ENCODE results near the gene POLR1H.

POLR1H gene

DNA sequence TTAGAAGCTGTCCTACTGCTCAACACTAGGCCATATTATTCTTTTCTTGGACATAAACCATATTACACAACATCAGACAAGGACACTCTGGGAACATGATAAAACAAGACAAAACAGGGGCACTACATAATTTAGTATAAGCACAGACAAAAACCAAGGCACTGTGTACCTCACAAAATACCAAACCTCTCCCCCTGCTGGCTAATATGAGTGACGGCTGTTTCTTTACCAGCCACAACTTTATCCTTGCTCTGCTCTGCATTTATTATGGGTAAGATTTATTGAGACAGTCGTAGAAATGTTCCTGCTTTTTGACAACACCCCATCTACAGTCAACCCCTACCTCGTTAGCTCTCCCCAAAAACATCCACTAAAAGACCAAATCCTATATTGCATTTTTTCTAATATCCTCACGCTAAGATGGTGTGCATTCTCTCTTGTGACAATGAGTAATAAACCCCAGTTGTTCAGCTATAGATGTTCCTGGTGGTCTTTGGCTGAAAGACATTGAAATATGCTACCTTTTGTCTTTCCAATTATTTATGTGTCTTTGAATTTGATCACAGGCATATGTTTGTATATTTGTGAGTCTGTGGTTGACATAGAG lies 23.8 kb upstream of the POLR1H start:
- Histone ChIP-seq H3K9me3 (ENCODE audit: insufficient read depth, low read length) (no peaks in the 10 kb centered on the region), H3K27me3 (ENCODE audit: low read length) (no peaks in the 10 kb centered on the region), H3K79me2 (ENCODE audit: insufficient read depth, low read length) (no peaks in the 10 kb centered on the region), H2AFZ (ENCODE audit: low read depth, low read length, severe bottlenecking) (no peak overlapping the region), H3K36me3 (ENCODE audit: low read length) (no peaks in the 10 kb centered on the region; the same call in 1 of the 2 replicates), H3F3A (ENCODE audit: insufficient read depth) (no peaks in the 10 kb centered on the region), H3K27ac (ENCODE audit: low read depth, low read length) (no peak overlapping the region), H3K9ac (ENCODE audit: low read length) (no peak overlapping the region), H3K4me3 (ENCODE audit: insufficient read depth, low read length, poor library complexity, severe bottlenecking) (no peak overlapping the region), H4K20me1 (ENCODE audit: low read depth, low read length) (no peaks in the 10 kb centered on the region), H3K4me2 (ENCODE audit: low read depth, low read length, poor library complexity, severe bottlenecking) (no peak overlapping the region), H3K9me2 (replicated peaks; ENCODE audit: insufficient read depth, low read length) (no peaks in the 10 kb centered on the region)
- TF ChIP-seq EZH2phosphoT487 (conservative IDR thresholded peaks at IDR 0.05; ENCODE audit: low read length) (no peak), CTCF (IDR thresholded peaks at IDR 0.05; ENCODE audit: insufficient read depth, low read length, poor library complexity, severe bottlenecking) (peak; percentile 66)

- Histone ChIP-seq H3K27ac (ENCODE audit: low read depth, low read length) (no peak overlapping the region), H3K4me2 (ENCODE audit: low read depth, low read length, poor library complexity, severe bottlenecking) (no peak overlapping the region), H3K9me3 (ENCODE audit: insufficient read depth, low read length) (no peaks in the 10 kb centered on the region), H3F3A (ENCODE audit: insufficient read depth) (no peaks in the 10 kb centered on the region), H3K4me3 (ENCODE audit: insufficient read depth, low read length, poor library complexity, severe bottlenecking) (no peak overlapping the region), H3K79me2 (ENCODE audit: insufficient read depth, low read length) (no peaks in the 10 kb centered on the region), H2AFZ (ENCODE audit: low read depth, low read length, severe bottlenecking) (no peak overlapping the region), H3K9me2 (replicated peaks; ENCODE audit: insufficient read depth, low read length) (no peaks in the 10 kb centered on the region), H3K27me3 (ENCODE audit: low read length) (no peaks in the 10 kb centered on the region), H4K20me1 (ENCODE audit: low read depth, low read length) (no peaks in the 10 kb centered on the region), H3K9ac (ENCODE audit: low read length) (no peak overlapping the region), H3K36me3 (ENCODE audit: low read length) (no peaks in the 10 kb centered on the region)
- TF ChIP-seq CTCF (IDR thresholded peaks at IDR 0.05; ENCODE audit: insufficient read depth, low read length, poor library complexity, severe bottlenecking) (no peak), EZH2phosphoT487 (conservative IDR thresholded peaks at IDR 0.05; ENCODE audit: low read length) (no peak)
Observed at GRCh38 chr6:30041221-30041620, 19.8 kb upstream of the POLR1H start.

DNA sequence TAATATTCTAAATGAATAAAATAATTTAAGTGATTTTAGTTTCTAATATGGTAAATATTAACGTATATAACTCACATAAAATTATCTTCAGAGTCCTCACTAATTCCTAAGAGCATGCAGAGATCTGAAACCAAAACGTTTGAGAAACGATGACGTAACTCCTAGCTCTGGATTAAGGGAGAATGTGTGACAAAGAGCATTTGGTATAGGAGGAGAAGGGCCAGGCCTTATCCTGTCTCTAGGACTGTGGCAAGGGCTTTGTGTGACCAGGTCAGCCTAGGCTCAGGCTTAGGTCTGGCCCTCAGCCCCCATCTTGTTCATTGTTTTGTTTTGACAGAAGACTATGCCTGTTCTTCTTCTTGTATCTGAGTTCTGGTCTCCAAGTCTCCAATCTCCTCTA lies 19.2 kb upstream of the POLR1H start:
- Histone ChIP-seq H3F3A (ENCODE audit: insufficient read depth) (no peaks in the 10 kb centered on the region), H3K27ac (ENCODE audit: low read depth, low read length) (no peak overlapping the region), H3K9ac (ENCODE audit: low read length) (no peak overlapping the region), H3K9me2 (replicated peaks; ENCODE audit: insufficient read depth, low read length) (no peaks in the 10 kb centered on the region), H3K4me2 (ENCODE audit: low read depth, low read length, poor library complexity, severe bottlenecking) (no peak overlapping the region), H3K4me3 (ENCODE audit: insufficient read depth, low read length, poor library complexity, severe bottlenecking) (no peak overlapping the region), H3K79me2 (ENCODE audit: insufficient read depth, low read length) (no peaks in the 10 kb centered on the region), H3K36me3 (ENCODE audit: low read length) (no peaks in the 10 kb centered on the region), H2AFZ (ENCODE audit: low read depth, low read length, severe bottlenecking) (no peak overlapping the region), H3K9me3 (ENCODE audit: insufficient read depth, low read length) (no peaks in the 10 kb centered on the region), H4K20me1 (ENCODE audit: low read depth, low read length) (no peaks in the 10 kb centered on the region), H3K27me3 (ENCODE audit: low read length) (no peaks in the 10 kb centered on the region)
- TF ChIP-seq EZH2phosphoT487 (conservative IDR thresholded peaks at IDR 0.05; ENCODE audit: low read length) = no peak
- TF ChIP-seq CTCF (IDR thresholded peaks at IDR 0.05; ENCODE audit: insufficient read depth, low read length, poor library complexity, severe bottlenecking) = no peak

Data from SU-DHL-6 (cell line).